HL-60 (cell line): ENCODE data around the gene WDHD1.

Source experiments
- GABPA ChIP-seq: IDR thresholded peaks from 2 replicates; pipeline ENCODE4 v1.6.1; 2012; ENCODE audit warnings: low read depth
- POLR2AphosphoS5 ChIP-seq: IDR thresholded peaks from 2 replicates; pipeline ENCODE4 v1.6.1; 2012; ENCODE audit warnings: low read depth
- TF ChIP-seq, protein P1 (sequence below): IDR thresholded peaks from one replicate; pipeline ENCODE4 v1.5.1; 2011; ENCODE audit warnings: low read length, control low read depth, inconsistent platforms; ENCODE audit not compliant: insufficient read depth

DNA sequence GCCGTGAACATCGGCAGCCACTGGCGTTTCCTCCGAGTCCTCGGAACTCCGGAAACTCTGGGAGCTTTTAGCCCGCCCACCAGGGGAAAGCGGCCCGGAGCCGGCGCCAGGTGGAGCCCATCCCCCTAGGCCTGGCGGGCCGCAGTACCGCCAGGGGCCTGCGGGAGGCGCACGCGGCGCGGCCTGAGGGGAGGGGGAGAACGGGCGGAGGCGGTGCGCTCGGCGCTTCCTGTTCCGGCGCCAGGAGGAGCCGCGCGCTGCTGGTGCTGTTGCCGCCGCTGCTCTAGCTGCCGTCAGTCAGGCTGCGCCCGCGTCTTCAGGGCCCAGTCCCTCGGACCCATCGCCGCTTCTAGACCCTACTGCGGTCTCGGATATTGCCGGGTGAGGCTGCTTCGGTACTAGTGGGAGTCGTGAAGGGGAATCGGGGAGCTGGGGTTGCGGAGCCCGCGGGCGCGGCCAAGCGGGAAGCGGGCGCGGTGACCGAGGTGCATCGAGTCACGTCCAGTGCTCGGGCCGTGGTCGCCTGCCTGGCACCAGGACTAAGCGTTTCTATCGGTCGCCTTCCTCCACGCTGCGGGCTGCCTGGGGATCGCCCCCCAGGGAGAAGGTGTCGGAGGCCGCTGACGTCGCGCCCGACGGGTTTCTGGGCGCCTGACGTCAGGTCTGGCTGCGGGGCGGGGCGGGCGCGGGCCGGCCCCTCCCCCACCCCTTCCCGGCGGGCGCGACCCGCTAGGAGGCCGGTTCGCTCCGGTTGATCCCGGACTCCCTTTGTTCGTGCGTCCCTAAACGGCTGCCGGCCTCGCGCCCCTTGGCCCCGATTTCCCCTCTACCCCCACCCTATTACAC, 24.7 kb upstream of the WDHD1 start, which contains the start of gene MAPK1IP1L:
- TF ChIP-seq, protein P1, sequence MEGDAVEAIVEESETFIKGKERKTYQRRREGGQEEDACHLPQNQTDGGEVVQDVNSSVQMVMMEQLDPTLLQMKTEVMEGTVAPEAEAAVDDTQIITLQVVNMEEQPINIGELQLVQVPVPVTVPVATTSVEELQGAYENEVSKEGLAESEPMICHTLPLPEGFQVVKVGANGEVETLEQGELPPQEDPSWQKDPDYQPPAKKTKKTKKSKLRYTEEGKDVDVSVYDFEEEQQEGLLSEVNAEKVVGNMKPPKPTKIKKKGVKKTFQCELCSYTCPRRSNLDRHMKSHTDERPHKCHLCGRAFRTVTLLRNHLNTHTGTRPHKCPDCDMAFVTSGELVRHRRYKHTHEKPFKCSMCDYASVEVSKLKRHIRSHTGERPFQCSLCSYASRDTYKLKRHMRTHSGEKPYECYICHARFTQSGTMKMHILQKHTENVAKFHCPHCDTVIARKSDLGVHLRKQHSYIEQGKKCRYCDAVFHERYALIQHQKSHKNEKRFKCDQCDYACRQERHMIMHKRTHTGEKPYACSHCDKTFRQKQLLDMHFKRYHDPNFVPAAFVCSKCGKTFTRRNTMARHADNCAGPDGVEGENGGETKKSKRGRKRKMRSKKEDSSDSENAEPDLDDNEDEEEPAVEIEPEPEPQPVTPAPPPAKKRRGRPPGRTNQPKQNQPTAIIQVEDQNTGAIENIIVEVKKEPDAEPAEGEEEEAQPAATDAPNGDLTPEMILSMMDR: peak; percentile 89
- peak; percentile 98 for TF ChIP-seq POLR2AphosphoS5
- peak; percentile 76 for TF ChIP-seq GABPA
